Astrocyte of the spinal cord (primary cell): ENCODE results near the gene KPNA3.
"Not testable (repeated sequence)": the region's sequence is repeated elsewhere in the genome, so short reads cannot be mapped to it uniquely, and the experiment has no call there.

ENCODE experiments used
- DNase-seq: peaks from one replicate; pipeline ENCODE4 v3.0.0; 2011; ENCODE audit warnings: low read depth, low spot score
- H3K4me3 ChIP-seq: 2 replicates; pipeline ENCODE4 v1.5.1; 2011; ENCODE audit warnings: low read depth, mild to moderate bottlenecking, low read length, moderate library complexity
- CTCF ChIP-seq: IDR thresholded peaks from 2 replicates; pipeline ENCODE4 v1.5.1; 2012; ENCODE audit warnings: low read depth, mild to moderate bottlenecking, low read length, inconsistent platforms
- in situ Hi-C: cut with HindIII; loops from 2 replicates; pipeline ENCODE4 v1.10.0; 2017; ENCODE audit warnings: low sequenced_read_pairs

The KPNA3 gene

DNA sequence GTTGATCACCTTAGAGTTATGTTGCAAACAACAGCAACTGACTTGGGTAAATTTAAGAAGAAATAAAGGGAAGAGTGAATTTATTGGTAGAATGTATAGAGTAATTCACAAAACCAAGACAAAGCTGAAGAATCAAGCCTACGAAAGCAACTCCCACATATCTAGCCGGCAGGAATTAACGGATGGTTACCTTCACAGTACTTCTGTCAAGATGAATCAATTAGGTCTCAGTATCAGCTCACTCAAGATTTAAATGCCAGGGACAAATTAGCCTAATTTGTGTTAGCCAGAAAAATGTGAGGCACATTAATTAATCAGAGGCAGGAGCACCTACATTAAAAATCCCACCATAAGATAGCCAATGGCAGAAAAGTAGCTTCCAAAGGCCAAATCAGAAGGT lies 10.7 kb downstream of the KPNA3 start:
- TF ChIP-seq CTCF: no peak
- in situ Hi-C loops: no loop called here
- no peak for DNase-seq
- no peak overlapping the region for H3K4me3 ChIP-seq

DNA sequence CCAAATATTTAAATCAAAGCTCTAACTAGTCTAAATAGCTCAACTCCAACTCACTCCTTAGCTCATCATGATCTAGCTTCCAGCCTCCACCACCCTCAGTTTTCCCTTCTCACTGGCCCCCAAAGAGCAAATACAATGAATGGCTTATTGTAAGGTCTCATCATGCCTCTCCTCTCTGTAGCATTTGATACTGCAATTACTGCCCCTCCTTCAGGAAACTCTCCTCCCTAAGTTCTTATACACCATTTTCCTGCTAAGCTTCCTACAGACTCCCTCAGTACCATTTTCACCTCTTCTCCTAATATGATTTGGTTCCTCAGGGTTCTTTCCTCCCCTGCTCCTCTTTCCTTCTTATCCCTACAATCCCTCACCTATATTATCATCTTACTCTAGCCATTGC lies 12.8 kb downstream of the KPNA3 start:
- no peak for DNase-seq
- in situ Hi-C loops: no loop called here
- no peak overlapping the region for H3K4me3 ChIP-seq
- no peak for TF ChIP-seq CTCF

DNA sequence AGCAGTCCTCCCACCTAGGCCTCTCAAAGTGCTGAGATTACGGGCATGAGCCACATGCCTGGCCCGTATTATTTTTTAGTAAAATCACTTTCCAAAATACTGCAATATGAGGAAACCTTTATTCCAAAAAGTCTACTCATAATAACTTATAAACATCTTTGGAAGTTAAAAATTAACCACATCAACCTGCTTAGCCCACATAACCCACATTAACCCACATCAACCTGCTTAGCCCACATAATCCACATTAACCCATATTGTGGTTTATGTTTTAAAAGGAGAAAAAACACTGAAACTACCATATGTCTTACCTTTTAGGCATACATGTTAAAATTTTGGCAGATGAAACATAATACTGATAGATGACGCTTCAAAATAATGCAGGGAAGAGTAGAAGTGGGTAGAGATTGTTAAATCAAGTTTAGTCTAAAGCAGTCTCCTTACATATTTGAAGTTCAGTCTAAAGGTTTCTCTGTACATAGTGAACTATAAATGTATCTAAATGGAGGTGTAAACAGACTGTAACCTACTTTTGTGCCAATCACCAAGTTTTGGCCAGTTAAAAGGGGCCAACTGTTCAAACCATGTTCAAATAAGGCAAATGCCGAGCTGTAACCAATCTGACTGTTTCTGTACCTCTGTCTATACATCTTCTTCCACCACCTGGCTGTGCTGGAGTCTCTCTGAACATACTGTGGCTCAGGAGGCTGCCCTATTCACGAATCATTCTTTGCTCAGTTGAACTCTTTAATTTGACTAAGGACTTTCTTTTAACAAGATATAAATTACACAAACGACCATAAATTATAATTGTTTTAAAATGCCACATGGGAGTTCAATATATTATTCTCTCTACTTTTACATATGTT lies 14.5 kb downstream of the KPNA3 start:
- no peak for TF ChIP-seq CTCF
- in situ Hi-C loops: no loop called here
- no peak overlapping the region for H3K4me3 ChIP-seq
- DNase-seq: no peak

DNA sequence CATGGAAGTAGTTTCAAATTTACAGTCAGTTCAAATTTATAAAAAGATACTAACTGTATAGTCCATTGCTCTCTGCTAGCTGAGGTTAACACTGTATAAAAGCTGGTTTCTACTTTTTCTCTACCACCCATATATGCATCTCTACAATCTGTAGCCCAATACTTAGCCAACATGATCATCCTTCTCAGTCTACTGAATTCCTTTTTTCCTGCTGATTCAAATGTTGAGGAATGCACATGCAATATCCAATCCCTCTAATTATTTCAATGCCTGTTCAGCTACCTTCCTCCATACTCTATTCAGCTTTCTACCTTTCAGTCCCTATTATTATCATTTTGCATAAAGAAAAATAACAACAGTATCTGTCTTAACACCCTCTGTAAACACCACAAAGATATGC lies 15.6 kb downstream of the KPNA3 start:
- no peak overlapping the region for H3K4me3 ChIP-seq
- DNase-seq: no peak
- no peak for TF ChIP-seq CTCF
- in situ Hi-C loops: no loop called here

GRCh38 chr13:49774376-49775005 lies 18.0 kb downstream of the KPNA3 start:
- TF ChIP-seq CTCF: no peak
- no peak for DNase-seq
- in situ Hi-C loops: no loop called here

GRCh38 chr13:49772828-49773227 lies 19.7 kb downstream of the KPNA3 start:
- in situ Hi-C loops: no loop called here
- TF ChIP-seq CTCF: no peak
- H3K4me3 ChIP-seq: no peak overlapping the region

More at GRCh38 chr13:49774376-49775005, 18.0 kb downstream of the KPNA3 start:
- H3K4me3 ChIP-seq: no peak overlapping the region

DNA sequence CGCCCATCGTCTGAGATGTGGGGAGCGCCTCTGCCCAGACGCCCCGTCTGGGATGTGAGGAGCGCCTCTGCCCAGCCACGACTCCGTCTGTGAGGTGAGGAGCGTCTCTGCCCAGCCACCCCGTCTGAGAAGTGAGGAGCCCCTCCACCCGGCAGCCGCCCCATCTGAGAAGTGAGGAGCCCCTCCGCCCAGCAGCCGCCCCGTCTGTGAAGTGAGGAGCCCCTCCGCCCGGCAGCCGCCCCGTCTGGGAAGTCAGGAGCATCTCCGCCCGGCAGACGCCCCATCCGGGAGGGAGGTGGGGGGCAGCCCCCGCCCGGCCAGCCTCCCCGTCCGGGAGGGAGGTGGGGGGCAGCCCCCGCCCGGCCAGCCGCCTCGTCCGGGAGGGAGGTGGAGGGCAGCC lies 30.7 kb downstream of the KPNA3 start:
- in situ Hi-C loops, DNase-seq, H3K4me3 ChIP-seq: not testable (repeated sequence)

More at GRCh38 chr13:49772828-49773227, 19.7 kb downstream of the KPNA3 start:
- DNase-seq: no peak
